Esophagus squamous epithelium (tissue), 4 donors: ENCODE data around the gene PAPOLA.

Experiments used
- POLR2A ChIP-seq, 4 donors: fragments of 450-650 bp; IDR thresholded peaks; one replicate each; pipeline ENCODE4 v1.6.1; 2017; ENCODE audit warnings: antibody characterized with exemption in 4 of 4, mild to moderate bottlenecking in 4 of 4, moderate library complexity in 3 of 4
- TF ChIP-seq, protein P1 (sequence below), 6 experiments: fragments of 450-650 bp in 4 of 6; fragments of 200-600 bp in 2 of 6; sonication (generic) in 2 of 6; IDR thresholded peaks; one replicate each; pipeline ENCODE4 v1.5.1; 2016 to 2019; ENCODE audit warnings: antibody characterized with exemption in 6 of 6, mild to moderate bottlenecking in 4 of 6, moderate library complexity in 4 of 6

DNA sequence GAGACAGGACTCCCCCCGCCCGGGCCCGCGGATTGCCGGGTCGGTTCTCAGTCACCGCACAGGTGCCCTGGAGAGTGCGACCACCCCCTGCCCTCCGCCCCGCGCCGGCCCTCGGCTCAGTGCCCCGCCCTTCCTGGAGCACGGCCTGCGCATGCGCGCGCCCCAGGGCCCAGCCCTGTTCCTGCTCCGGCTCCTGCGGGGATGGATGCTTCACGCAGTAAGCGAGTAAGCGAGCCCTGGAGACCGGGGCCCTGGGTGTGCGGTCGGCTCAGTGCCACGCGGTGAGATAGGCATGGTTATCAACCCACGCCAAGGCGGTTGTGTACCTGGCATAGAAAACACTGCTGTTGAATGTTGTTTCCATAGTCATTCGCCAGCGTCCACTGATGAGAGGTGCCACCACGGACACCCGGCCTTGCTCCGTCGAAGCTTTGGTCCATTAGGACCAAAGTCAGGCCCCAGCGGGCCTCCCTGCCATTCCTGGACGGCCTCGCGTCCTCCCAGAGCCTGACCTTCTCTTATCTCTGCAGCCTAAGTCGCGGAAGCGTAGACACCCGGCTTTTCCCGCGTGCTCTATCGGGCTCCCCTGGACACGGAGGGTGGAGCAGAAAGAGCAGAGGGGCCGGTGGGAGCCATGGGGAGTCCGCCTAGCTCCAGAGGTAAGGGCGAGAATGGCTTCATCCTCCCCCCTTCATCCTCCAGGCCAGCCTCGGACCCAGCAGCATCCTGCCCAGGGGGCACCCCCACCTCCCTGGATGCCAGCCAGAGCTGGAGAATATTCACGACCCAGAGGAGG lies 90.6 kb downstream of the PAPOLA start:
- TF ChIP-seq, protein P1, sequence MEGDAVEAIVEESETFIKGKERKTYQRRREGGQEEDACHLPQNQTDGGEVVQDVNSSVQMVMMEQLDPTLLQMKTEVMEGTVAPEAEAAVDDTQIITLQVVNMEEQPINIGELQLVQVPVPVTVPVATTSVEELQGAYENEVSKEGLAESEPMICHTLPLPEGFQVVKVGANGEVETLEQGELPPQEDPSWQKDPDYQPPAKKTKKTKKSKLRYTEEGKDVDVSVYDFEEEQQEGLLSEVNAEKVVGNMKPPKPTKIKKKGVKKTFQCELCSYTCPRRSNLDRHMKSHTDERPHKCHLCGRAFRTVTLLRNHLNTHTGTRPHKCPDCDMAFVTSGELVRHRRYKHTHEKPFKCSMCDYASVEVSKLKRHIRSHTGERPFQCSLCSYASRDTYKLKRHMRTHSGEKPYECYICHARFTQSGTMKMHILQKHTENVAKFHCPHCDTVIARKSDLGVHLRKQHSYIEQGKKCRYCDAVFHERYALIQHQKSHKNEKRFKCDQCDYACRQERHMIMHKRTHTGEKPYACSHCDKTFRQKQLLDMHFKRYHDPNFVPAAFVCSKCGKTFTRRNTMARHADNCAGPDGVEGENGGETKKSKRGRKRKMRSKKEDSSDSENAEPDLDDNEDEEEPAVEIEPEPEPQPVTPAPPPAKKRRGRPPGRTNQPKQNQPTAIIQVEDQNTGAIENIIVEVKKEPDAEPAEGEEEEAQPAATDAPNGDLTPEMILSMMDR (IDR thresholded peaks at IDR 0.05), result no peak
- no peak for TF ChIP-seq POLR2A (IDR thresholded peaks at IDR 0.05)
